HCT116 (cell line): ENCODE data around the gene SLC35F3. TPM values are rescaled to one million over a fixed set of nuclear protein-coding genes. Genes with fewer than 3 reads are reported as not detected.
A peak's percentile ranks its signal among the peaks of the same experiment; 100 is the strongest.

Source experiments
- ATAC-seq: fragments of 200-7000 bp; cut with Tn5 transposase; 2 replicates; pipeline ENCODE4 v1.9.1; 2020; ENCODE audit warnings: mild to moderate bottlenecking, moderate library complexity
- Bru-seq: library from RNA; stranded (reverse); fragments of 400-500 nt; gene quantifications from one replicate; lab custom pipeline; 2021; lab: Mats Ljungman, UMichigan
- BruChase-seq, 2 experiments: library from RNA; stranded (reverse); fragments of 400-500 nt; gene quantifications; one replicate each; lab custom pipeline; 2021; lab: Mats Ljungman, UMichigan
- BruUV-seq: library from RNA; stranded (reverse); fragments of 400-500 nt; replicated peaks from 2 replicates; lab custom pipeline; 2021; lab: Mats Ljungman, UMichigan
- CTCF ChIA-PET: fragments of 300-600 bp; sonication (Branson Sonifier 250); formaldehyde crosslinking; loops from one replicate; lab custom pipeline; 2021; ENCODE audit warnings: antibody characterized with exemption; lab: Charles Lee
- POLR2A ChIA-PET: fragments of 300-600, 350-600 bp; sonication (Branson Sonifier 250); formaldehyde crosslinking; loops from one replicate; lab custom pipeline; 2021; ENCODE audit warnings: antibody characterized with exemption; lab: Charles Lee
- RAD21 ChIA-PET, 2 experiments: fragments of 300-600 bp; sonication (Branson Sonifier 250); formaldehyde crosslinking; loops; one replicate each; lab custom pipeline; 2023; ENCODE audit warnings: low total read pairs in 2 of 2; ENCODE audit not compliant: uncharacterized antibody in 2 of 2, unreplicated experiment in 2 of 2, low non-redundant PET in 1 of 2; lab: Charles Lee
- DNase-seq: peaks from one replicate; pipeline ENCODE4 v3.0.0-alpha.2; 2010; ENCODE audit warnings: low read depth, low spot score
- H2AFZ ChIP-seq: fragments of 200-600 bp; shearing (Covaris generic), sonication (generic); 2 replicates; pipeline ENCODE4 v1.6.1; 2017; ENCODE audit warnings: low read depth, mixed run types, mixed read lengths, antibody characterized with exemption, low read length; ENCODE audit not compliant: poor library complexity, severe bottlenecking
- H3K27ac ChIP-seq: 2 replicates; pipeline ENCODE4 v1.5.1; 2012; ENCODE audit warnings: low read depth, low read length
- H3K27me3 ChIP-seq: fragments of 200-600 bp; sonication (generic); 2 replicates; pipeline ENCODE4 v1.6.1; 2016; ENCODE audit warnings: mixed run types, low read length, mixed read lengths; ENCODE audit not compliant: insufficient read depth
- H3K36me3 ChIP-seq, 2 experiments: fragments of 200-500 bp in 1 of 2; fragments of 200-600 bp in 1 of 2; sonication (Bioruptor generic) in 1 of 2; sonication (generic) in 1 of 2; 2 replicates each; pipeline versions ENCODE4 v1.5.1 to v1.6.1; 2014 to 2016; ENCODE audit warnings: low read length in 2 of 2, inconsistent platforms in 1 of 2, mixed read lengths in 1 of 2, mixed run types in 1 of 2; ENCODE audit not compliant: insufficient read depth in 2 of 2, control insufficient read depth in 1 of 2
- H3K4me1 ChIP-seq, 2 experiments: fragments of 200-600 bp in 1 of 2; sonication (generic) in 1 of 2; 2 replicates each; pipeline versions ENCODE4 v1.5.1 to v1.6.1; 2012 to 2017; ENCODE audit warnings: low read length in 2 of 2, inconsistent platforms in 1 of 2, mild to moderate bottlenecking in 1 of 2, mixed read lengths in 1 of 2, mixed run types in 1 of 2, moderate library complexity in 1 of 2; ENCODE audit not compliant: insufficient read depth in 2 of 2, control insufficient read depth in 1 of 2
- H3K4me2 ChIP-seq: fragments of 200-600 bp; sonication (generic); 2 replicates; pipeline ENCODE4 v1.6.1; 2017; ENCODE audit warnings: mixed run types, low read length, mixed read lengths
- H3K4me3 ChIP-seq, 2 experiments: fragments of 200-600 bp in 1 of 2; sonication (generic) in 1 of 2; replicated peaks in 1 of 2; 2 replicates each; pipeline ENCODE4 v1.5.1; 2011 to 2016; ENCODE audit warnings: low read length in 2 of 2, control low read depth in 1 of 2, low read depth in 1 of 2, mild to moderate bottlenecking in 1 of 2, mixed read lengths in 1 of 2, mixed run types in 1 of 2
- H3K79me2 ChIP-seq: fragments of 200-600 bp; sonication (generic); 2 replicates; pipeline ENCODE4 v1.6.1; 2017; ENCODE audit warnings: mild to moderate bottlenecking, mixed run types, low read length, moderate library complexity, mixed read lengths; ENCODE audit not compliant: insufficient read depth
- H3K9ac ChIP-seq: fragments of 200-600 bp; sonication (generic); 2 replicates; pipeline ENCODE4 v1.6.1; 2016; ENCODE audit warnings: low read length, mixed read lengths
- H3K9me2 ChIP-seq: fragments of 200-600 bp; sonication (generic), shearing (Covaris generic); 2 replicates; pipeline ENCODE4 v1.6.1; 2017; ENCODE audit warnings: mixed run types, mild to moderate bottlenecking, moderate library complexity; ENCODE audit not compliant: insufficient read depth
- H3K9me3 ChIP-seq, 2 experiments: fragments of 200-500 bp in 1 of 2; fragments of 200-600 bp in 1 of 2; sonication (Bioruptor generic) in 1 of 2; sonication (generic) in 1 of 2; 2 replicates each; pipeline ENCODE4 v1.6.1; 2014 to 2017; ENCODE audit warnings: low read length in 2 of 2, mixed read lengths in 2 of 2, inconsistent platforms in 1 of 2, low read depth in 1 of 2, mild to moderate bottlenecking in 1 of 2, mixed run types in 1 of 2, moderate library complexity in 1 of 2; ENCODE audit not compliant: control insufficient read depth in 1 of 2, insufficient read depth in 1 of 2
- H4K20me1 ChIP-seq: fragments of 200-600 bp; sonication (generic), shearing (Covaris generic); 2 replicates; pipeline ENCODE4 v1.6.1; 2017; ENCODE audit warnings: mixed run types, mild to moderate bottlenecking, moderate library complexity; ENCODE audit not compliant: insufficient read depth
- ATF3 ChIP-seq: IDR thresholded peaks from 2 replicates; pipeline ENCODE4 v1.6.1; 2012
- CBX3 ChIP-seq: IDR thresholded peaks from 2 replicates; pipeline ENCODE4 v1.6.1; 2012; ENCODE audit warnings: low read depth
- CEBPB ChIP-seq: IDR thresholded peaks from 2 replicates; pipeline ENCODE4 v1.6.1; 2012; ENCODE audit warnings: low read depth
- CTCF ChIP-seq, 3 experiments: fragments of 200-600 bp in 1 of 3; sonication (generic) in 1 of 3; IDR thresholded peaks in 2 of 3; conservative IDR thresholded peaks in 1 of 3; 2 replicates each; pipeline ENCODE4 v1.5.1; 2012 to 2017; ENCODE audit warnings: low read depth in 2 of 3, low read length in 2 of 3, antibody characterized with exemption in 1 of 3, borderline replicate concordance in 1 of 3, control low read depth in 1 of 3, mild to moderate bottlenecking in 1 of 3, mixed read lengths in 1 of 3, mixed run types in 1 of 3, moderate library complexity in 1 of 3; ENCODE audit not compliant: insufficient read depth in 1 of 3
- EGR1 ChIP-seq: IDR thresholded peaks from 2 replicates; pipeline ENCODE4 v1.6.1; 2012; ENCODE audit warnings: low read depth
- ELF1 ChIP-seq: IDR thresholded peaks from 2 replicates; pipeline ENCODE4 v1.6.1; 2012; ENCODE audit warnings: low read depth, borderline replicate concordance
- EZH2 ChIP-seq: fragments of 200-600 bp; sonication (generic); IDR thresholded peaks from 2 replicates; pipeline ENCODE4 v1.6.1; 2017; ENCODE audit warnings: antibody characterized with exemption, mixed run types
- EZH2phosphoT487 ChIP-seq: fragments of 200-600 bp; IDR thresholded peaks from 2 replicates; pipeline ENCODE4 v1.6.1; 2018; ENCODE audit warnings: antibody characterized with exemption, borderline replicate concordance
- JUND ChIP-seq: IDR thresholded peaks from 2 replicates; pipeline ENCODE4 v1.6.1; 2012
- MAX ChIP-seq: IDR thresholded peaks from 2 replicates; pipeline ENCODE4 v1.6.1; 2012
- POLR2A ChIP-seq: IDR thresholded peaks from 2 replicates; pipeline ENCODE4 v1.7.0; 2011; ENCODE audit warnings: borderline replicate concordance; ENCODE audit not compliant: insufficient read depth, insufficient read length; ENCODE audit errors: extremely low read depth
- POLR2AphosphoS5 ChIP-seq: IDR thresholded peaks from 2 replicates; pipeline ENCODE4 v1.6.1; 2011; ENCODE audit warnings: mild to moderate bottlenecking, low read depth, low read length, moderate library complexity
- RAD21 ChIP-seq: IDR thresholded peaks from 2 replicates; pipeline ENCODE4 v1.6.1; 2012; ENCODE audit warnings: low read depth, mild to moderate bottlenecking
- SIN3A ChIP-seq: IDR thresholded peaks from 2 replicates; pipeline ENCODE4 v1.6.1; 2012; ENCODE audit warnings: low read depth
- TCF7L2 ChIP-seq: IDR thresholded peaks from 2 replicates; pipeline ENCODE4 v1.7.0; 2011; ENCODE audit warnings: borderline replicate concordance, inconsistent platforms; ENCODE audit not compliant: insufficient read depth, insufficient read length; ENCODE audit errors: extremely low read depth
- YY1 ChIP-seq: IDR thresholded peaks from 2 replicates; pipeline ENCODE4 v1.6.1; 2011; ENCODE audit warnings: low read length, low read depth, moderate library complexity, mild to moderate bottlenecking; ENCODE audit not compliant: insufficient replicate concordance; ENCODE audit errors: extremely low read depth
- ZFX ChIP-seq: fragments of 450-650 bp; IDR thresholded peaks from 2 replicates; pipeline ENCODE4 v1.6.1; 2017
- ZNF274 ChIP-seq: fragments of 200-500 bp; sonication (Bioruptor generic); IDR thresholded peaks from 2 replicates; pipeline ENCODE4 v1.6.1; 2014; ENCODE audit warnings: mild to moderate bottlenecking, low read depth, low read length, inconsistent platforms
- intact Hi-C: fragments of 100-400 bp; cut with micrococcal nuclease; formaldehyde crosslinking; loops from 2 replicates; pipeline ENCODE4 v1.10.0; 2022
- long read RNA-seq: library from polyadenylated mRNA; unstranded; transcript quantifications from one replicate; pipeline ENCODE4 v2.0.0, GENCODE V29; 2021; ENCODE audit not compliant: unreplicated experiment
- polyA plus RNA-seq: library from polyadenylated mRNA; unstranded; fragments of >200 nt; gene quantifications from 2 replicates; pipeline ENCODE4 v1.2.1, GENCODE V29; 2012; ENCODE audit warnings: missing spikeins
- total RNA-seq: library from RNA; stranded (reverse); gene quantifications from one replicate; pipeline ENCODE4 v1.2.1, GENCODE V29; 2021; ENCODE audit not compliant: unreplicated experiment
- TF ChIP-seq, protein P1 (sequence below): IDR thresholded peaks from 2 replicates; pipeline ENCODE4 v1.6.1; 2011; ENCODE audit warnings: mild to moderate bottlenecking, low read length, moderate library complexity; ENCODE audit not compliant: insufficient replicate concordance; ENCODE audit errors: extremely low read depth

SLC35F3 gene
- total RNA-seq (6.4 TPM), Bru-seq, nascent RNA (percentile 72 among the genes with signal in this experiment), BruChase-seq, experiment 1, labeled RNA remaining after a 6-hour chase (percentile 66 among the genes with signal in this experiment), BruChase-seq, experiment 2, labeled RNA remaining after a 2-hour chase (percentile 80 among the genes with signal in this experiment)
- 3.4 and 4.2 TPM in 2 replicates for polyA plus RNA-seq
- long read RNA-seq, partial matches to known transcripts: 5 of 8 reads
- long read RNA-seq, other reads (novel, unspliced or antisense): 3 of 8 reads

DNA sequence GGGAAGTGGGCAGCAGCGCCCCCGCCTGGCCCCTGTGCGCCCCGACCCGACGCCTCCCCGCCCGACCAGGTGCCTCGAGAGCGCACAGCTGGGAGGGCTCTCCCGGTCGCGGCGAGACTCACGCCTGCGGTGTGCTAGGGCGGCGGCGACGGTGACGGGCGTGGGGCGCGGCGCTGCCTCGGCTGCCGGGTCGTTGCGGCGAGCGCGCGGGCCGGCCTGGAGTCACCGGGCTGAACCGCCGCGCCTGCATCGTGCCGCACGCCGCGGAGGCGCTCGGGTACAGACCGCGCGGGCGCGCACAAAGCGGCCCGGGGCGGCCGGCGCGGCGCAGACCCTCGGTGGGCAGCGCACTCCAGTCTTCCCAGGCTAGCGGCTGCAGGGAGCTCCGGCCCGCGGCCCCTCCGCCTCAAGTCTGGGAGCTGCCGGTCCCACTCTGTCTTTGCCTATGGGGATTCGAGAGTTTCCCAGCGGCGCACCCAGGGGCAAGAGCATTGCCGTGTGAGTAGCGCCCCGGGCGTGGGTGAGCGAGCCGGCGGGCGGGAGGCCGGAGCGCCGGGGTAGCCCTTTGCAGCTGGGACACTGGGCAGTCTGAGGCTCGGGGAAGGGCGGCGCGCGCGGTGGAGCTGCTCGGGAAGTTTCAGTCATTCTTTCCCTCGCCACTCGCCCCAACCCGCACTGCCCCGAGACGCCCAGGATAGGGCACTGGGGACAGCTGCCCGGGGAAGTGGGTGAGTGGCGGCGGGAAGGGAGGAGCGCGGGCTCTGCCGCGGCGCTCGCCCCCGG, at the start of gene SLC35F3:
SLC35F3 (plus strand) TSS at position 44 of the 783 bp plus-strand sequence.
- peak within 1 kb of the TSS; percentile 65 to 80 for H3K4me3 ChIP-seq
- CTCF ChIA-PET: interaction anchor here (0.7 to 2.4 kb wide), 3 partner anchors 10 to 463 kb away, joined by 3 to 12 read pairs (median 5); no protein-coding TSS in a partner anchor
- H3K36me3 ChIP-seq: no peaks in the 10 kb centered on the region; a peak in 1 of 4 replicates
- peak within 1 kb of the TSS; percentile 79 for H3K9ac ChIP-seq
- no peaks in the 10 kb centered on the region for H4K20me1 ChIP-seq
- no peaks in the 10 kb centered on the region for H3K9me2 ChIP-seq
- H2AFZ ChIP-seq: peak within 1 kb of the TSS; percentile 91
- RAD21 ChIA-PET: interaction anchor here in 1 of 2 experiments (0.6 kb wide), 1 partner anchor 162 kb away, joined by 5 read pairs; no protein-coding TSS in a partner anchor
- POLR2A ChIA-PET: no interaction called here
- H3K9me3 ChIP-seq: no peaks in the 10 kb centered on the region
- H3K27ac ChIP-seq: peak within 1 kb of the TSS; percentile 34; the same call in 1 of the 2 replicates
- DNase-seq: peak; percentile 53
- ATAC-seq: peak; percentile 83
- no TSS peak for BruUV-seq
- peak within 1 kb of the TSS; percentile 68 for H3K4me2 ChIP-seq
- H3K27me3 ChIP-seq: no peaks in the 10 kb centered on the region
- intact Hi-C loops: loop anchor here (2.0 to 10.0 kb wide), 6 partner anchors 87 to 610 kb away; partner anchors contain the start of gene PCNX2
- peaks cover 36% of the 10 kb centered on the region for H3K79me2 ChIP-seq
- H3K4me1 ChIP-seq: peaks cover 23 to 55% of the 10 kb centered on the region in 2 experiments
- no peak for TF ChIP-seq JUND
- no peak for TF ChIP-seq CEBPB
- TF ChIP-seq ATF3: no peak
- no peak for TF ChIP-seq CBX3
- TF ChIP-seq MAX: peak; percentile 87; the same call in 1 of the 2 replicates
- peak; percentile 80 for TF ChIP-seq POLR2AphosphoS5
- TF ChIP-seq EZH2phosphoT487: no peak
- TF ChIP-seq ZNF274: no peak
- TF ChIP-seq ZFX: 0 out of 2 replicates have a peak, but pooled peaks have one; percentile 35
- TF ChIP-seq POLR2A: no peak
- peak in 2 of 3 experiments; percentile 25 to 57; a peak in 2 of 6 replicates for TF ChIP-seq CTCF (IDR thresholded peaks at IDR 0.05 in 2 of 3, conservative IDR thresholded peaks at IDR 0.05 in 1 of 3; ENCODE audit: borderline replicate concordance in 1 of 3, insufficient read depth in 1 of 3, low read depth in 2 of 3, low read length in 2 of 3)
- TF ChIP-seq YY1: peak; percentile 55
- TF ChIP-seq TCF7L2: no peak
- peak; percentile 24; the same call in 1 of the 2 replicates for TF ChIP-seq SIN3A
- peak; percentile 61 for TF ChIP-seq RAD21
- 0 out of 2 replicates have a peak, but pooled peaks have one; percentile 13 for TF ChIP-seq EGR1
- TF ChIP-seq, protein P1, sequence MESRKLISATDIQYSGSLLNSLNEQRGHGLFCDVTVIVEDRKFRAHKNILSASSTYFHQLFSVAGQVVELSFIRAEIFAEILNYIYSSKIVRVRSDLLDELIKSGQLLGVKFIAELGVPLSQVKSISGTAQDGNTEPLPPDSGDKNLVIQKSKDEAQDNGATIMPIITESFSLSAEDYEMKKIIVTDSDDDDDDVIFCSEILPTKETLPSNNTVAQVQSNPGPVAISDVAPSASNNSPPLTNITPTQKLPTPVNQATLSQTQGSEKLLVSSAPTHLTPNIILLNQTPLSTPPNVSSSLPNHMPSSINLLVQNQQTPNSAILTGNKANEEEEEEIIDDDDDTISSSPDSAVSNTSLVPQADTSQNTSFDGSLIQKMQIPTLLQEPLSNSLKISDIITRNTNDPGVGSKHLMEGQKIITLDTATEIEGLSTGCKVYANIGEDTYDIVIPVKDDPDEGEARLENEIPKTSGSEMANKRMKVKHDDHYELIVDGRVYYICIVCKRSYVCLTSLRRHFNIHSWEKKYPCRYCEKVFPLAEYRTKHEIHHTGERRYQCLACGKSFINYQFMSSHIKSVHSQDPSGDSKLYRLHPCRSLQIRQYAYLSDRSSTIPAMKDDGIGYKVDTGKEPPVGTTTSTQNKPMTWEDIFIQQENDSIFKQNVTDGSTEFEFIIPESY: no peak
- TF ChIP-seq EZH2: no peak
- TF ChIP-seq ELF1: no peak
